B cell (primary cell): ENCODE measurements around the gene TIMMDC1. TPM values are rescaled to one million over a fixed set of nuclear protein-coding genes. Genes with fewer than 3 reads are reported as not detected.

Source experiments
- ATAC-seq: fragments of 200-7000 bp; cut with Tn5 transposase; one replicate; pipeline ENCODE4 v1.10.0; 2021; ENCODE audit warnings: low read depth, mild to moderate bottlenecking, moderate number of reproducible peaks, moderate library complexity
- CTCF ChIA-PET: fragments of 350-600 bp; sonication (Branson Sonifier 250); formaldehyde crosslinking; loops from one replicate; lab custom pipeline; 2021; ENCODE audit warnings: antibody characterized with exemption, inconsistent platforms; lab: Charles Lee
- POLR2A ChIA-PET: fragments of 350-600 bp; sonication (Branson Sonifier 250); formaldehyde crosslinking; loops from one replicate; lab custom pipeline; 2021; ENCODE audit warnings: antibody characterized with exemption; lab: Charles Lee
- DNase-seq: peaks from one replicate; pipeline ENCODE4 v3.0.0; 2013
- H2AFZ ChIP-seq: 2 replicates; pipeline ENCODE4 v1.6.1; 2012; ENCODE audit warnings: mild to moderate bottlenecking, low read depth, low read length; ENCODE audit not compliant: insufficient read depth, poor library complexity, severe bottlenecking
- H3K27ac ChIP-seq, 2 donors: 1 replicate in 1 of 2; 2 replicates in 1 of 2; pipeline ENCODE4 v1.5.1; 2012 to 2013; ENCODE audit warnings: low read length in 2 of 2, mild to moderate bottlenecking in 2 of 2, moderate library complexity in 1 of 2
- H3K27me3 ChIP-seq, 4 experiments: fragments of 200-600 bp in 1 of 4; sonication (generic) in 1 of 4; replicated peaks in 1 of 4; 1 replicate in 2 of 4; 2 replicates in 2 of 4; pipeline versions ENCODE4 v1.6.1 to v1.7.0; 2013 to 2016; ENCODE audit warnings: low read length in 3 of 4, mild to moderate bottlenecking in 2 of 4, mixed read lengths in 1 of 4, moderate library complexity in 1 of 4; ENCODE audit not compliant: insufficient read depth in 4 of 4, control insufficient read depth in 3 of 4; ENCODE audit errors: control extremely low read depth in 1 of 4
- H3K36me3 ChIP-seq, 2 experiments: replicated peaks in 1 of 2; 1 replicate in 1 of 2; 2 replicates in 1 of 2; pipeline versions ENCODE4 v1.6.1 to v1.7.1; 2013; ENCODE audit warnings: low read length in 1 of 2; ENCODE audit not compliant: insufficient read depth in 2 of 2, control insufficient read depth in 1 of 2; ENCODE audit errors: control extremely low read depth in 1 of 2, extremely low read depth in 1 of 2
- H3K4me1 ChIP-seq, 2 donors: fragments of 200-600 bp in 1 of 2; sonication (generic) in 1 of 2; 1 replicate in 1 of 2; 2 replicates in 1 of 2; pipeline versions ENCODE4 v1.5.1 to v1.6.1; 2013 to 2017; ENCODE audit warnings: low read length in 2 of 2; ENCODE audit not compliant: control insufficient read depth in 2 of 2, insufficient read depth in 2 of 2
- H3K4me2 ChIP-seq: replicated peaks from 2 replicates; pipeline ENCODE3; 2012; ENCODE audit warnings: mild to moderate bottlenecking, low read depth, low read length; ENCODE audit not compliant: poor library complexity, severe bottlenecking
- H3K4me3 ChIP-seq, 5 experiments: fragments of 200-600 bp in 1 of 5; sonication (generic) in 1 of 5; 1 replicate in 3 of 5; 2 replicates in 2 of 5; pipeline versions ENCODE4 v1.5.1 to v1.7.0; 2011 to 2016; ENCODE audit warnings: low read length in 4 of 5, mild to moderate bottlenecking in 4 of 5, low read depth in 2 of 5, control low read depth in 1 of 5, moderate library complexity in 1 of 5; ENCODE audit not compliant: insufficient read depth in 1 of 5; ENCODE audit errors: control extremely low read depth in 1 of 5, extremely low read depth in 1 of 5
- H3K79me2 ChIP-seq: fragments of 200-600 bp; sonication (generic); one replicate; pipeline ENCODE4 v1.6.0; 2016; ENCODE audit warnings: low read length; ENCODE audit not compliant: control insufficient read depth, insufficient read depth
- H3K9ac ChIP-seq: fragments of 200-600 bp; sonication (generic); 2 replicates; pipeline ENCODE4 v1.6.1; 2017; ENCODE audit warnings: mild to moderate bottlenecking, low read length, moderate library complexity
- H3K9me3 ChIP-seq, 3 donors: one replicate each; pipeline versions ENCODE4 v1.6.1 to v1.7.1; 2013; ENCODE audit warnings: low read length in 2 of 3; ENCODE audit not compliant: control insufficient read depth in 2 of 3, insufficient read depth in 1 of 3; ENCODE audit errors: control extremely low read depth in 1 of 3
- H4K20me1 ChIP-seq: 2 replicates; pipeline ENCODE4 v1.6.0; 2012; ENCODE audit warnings: mild to moderate bottlenecking, low read length; ENCODE audit not compliant: insufficient read depth, control insufficient read depth, poor library complexity, severe bottlenecking
- H3K27ac Mint-ChIP-seq: one replicate; pipeline ENCODE4 v1.8.0; 2021; ENCODE audit warnings: mixed read lengths
- H3K27me3 Mint-ChIP-seq: one replicate; pipeline ENCODE4 v1.8.0; 2021; ENCODE audit warnings: mixed read lengths
- H3K4me1 Mint-ChIP-seq: one replicate; pipeline ENCODE4 v1.8.0; 2021; ENCODE audit warnings: mixed read lengths
- H3K4me3 Mint-ChIP-seq: one replicate; pipeline ENCODE4 v1.8.0; 2021; ENCODE audit warnings: mixed read lengths
- H3K9me3 Mint-ChIP-seq: one replicate; pipeline ENCODE4 v1.8.0; 2022; ENCODE audit warnings: mixed read lengths; ENCODE audit not compliant: insufficient read depth
- CTCF ChIP-seq: fragments of 200-600 bp; IDR thresholded peaks from one replicate; pipeline ENCODE4 v1.8.0; 2022; ENCODE audit warnings: antibody characterized with exemption, mild to moderate bottlenecking
- EZH2 ChIP-seq: IDR thresholded peaks from 2 replicates; pipeline ENCODE4 v1.6.1; 2012; ENCODE audit warnings: borderline replicate concordance, low read depth, mild to moderate bottlenecking, moderate library complexity, low read length; ENCODE audit not compliant: insufficient read depth, poor library complexity, severe bottlenecking
- WGBS: methylation state at CpG from one replicate; pipeline ENCODE4 v1.1.5; 2013; ENCODE audit warnings: missing lambda C conversion rate; ENCODE audit not compliant: insufficient coverage; 5-methylcytosine and 5-hydroxymethylcytosine counted together
- intact Hi-C: fragments of 100-400 bp; cut with micrococcal nuclease; formaldehyde crosslinking; loops from one replicate; pipeline ENCODE4 v1.10.0; 2022
- polyA plus RNA-seq: library from polyadenylated mRNA; depleted of rRNA; stranded (reverse); fragments of >200 nt; gene quantifications from 2 replicates; pipeline ENCODE4 v1.2.3, GENCODE V29; 2012
- total RNA-seq, 2 donors: library from RNA; stranded (reverse); fragments of 120-200 nt in 1 of 2; gene quantifications; 1 replicate in 1 of 2; 2 replicates in 1 of 2; pipeline versions ENCODE4 v1.2.3 to v1.2.4, GENCODE V29; 2013 to 2022

TIMMDC1 gene
- total and polyA plus RNA-seq, 2 donors (not counting 1 experiment from before 2014, with no cell fraction given): 50.5 to 58.5 TPM

GRCh38 chr3:119550192-119550910 lies 52.0 kb downstream of the TIMMDC1 start:
- peak overlapping the region; percentile 66 for H3K4me3 Mint-ChIP-seq
- no peaks in the 10 kb centered on the region for H3K9me3 Mint-ChIP-seq
- Histone ChIP-seq H2AFZ (no peak overlapping the region), H3K27me3 (no peaks in the 10 kb centered on the region), H3K4me2 (peak overlapping the region; percentile 5), H3K9me3 (no peaks in the 10 kb centered on the region), H3K9ac (no peak overlapping the region), H3K36me3 (no peaks in the 10 kb centered on the region), H4K20me1 (no peaks in the 10 kb centered on the region), H3K79me2 (peaks cover 20% of the 10 kb centered on the region), H3K27ac (no peak overlapping the region), H3K4me3 (no peak overlapping the region), H3K4me1 (peaks cover 12 to 40% of the 10 kb centered on the region in 2 donors)
- H3K4me1 Mint-ChIP-seq: peaks cover 76% of the 10 kb centered on the region
- ATAC-seq (no peak), DNase-seq (no peak)
- TF ChIP-seq CTCF (no peak), EZH2 (no peak)
- intact Hi-C loops: loop anchor here (10.0 kb wide), 1 partner anchor 544 kb away; the partner anchor contains the start of gene GSK3B
- 84% methylated on average over 7 of the region's 9 CpGs for whole genome bisulfite sequencing
- ChIA-PET POLR2A (interaction anchor here (0.6 to 0.8 kb wide), 2 partner anchors 126 to 194 kb away, joined by 4 read pairs; no protein-coding TSS in a partner anchor), CTCF (interaction anchor here (1.1 to 2.9 kb wide), 5 partner anchors 8 to 309 kb away, joined by 3 to 10 read pairs (median 7); partner anchors contain the start of gene CD80)
- peak overlapping the region; percentile 82 for H3K27ac Mint-ChIP-seq
- no peaks in the 10 kb centered on the region for H3K27me3 Mint-ChIP-seq

GRCh38 chr3:119551598-119551997 lies 53.3 kb downstream of the TIMMDC1 start:
- no peaks in the 10 kb centered on the region for H3K36me3 ChIP-seq
- WGBS: 81% methylated on average over 3 of the region's 5 CpGs
- Mint-ChIP-seq H3K4me1 (peaks cover 82% of the 10 kb centered on the region), H3K27ac (peak overlapping the region; percentile 82), H3K4me3 (peak overlapping the region; percentile 59), H3K27me3 (no peaks in the 10 kb centered on the region), H3K9me3 (no peaks in the 10 kb centered on the region)
- H3K27ac ChIP-seq: peak overlapping the region in 1 of 2 donors; percentile 7
- H3K4me1 ChIP-seq: peaks cover 24 to 53% of the 10 kb centered on the region in 2 donors
- no peaks in the 10 kb centered on the region for H3K27me3 ChIP-seq
- H3K4me3 ChIP-seq: no peak overlapping the region
- peak; percentile 36 for ATAC-seq
- ChIA-PET POLR2A (no interaction called here), CTCF (interaction anchor here (1.1 to 2.9 kb wide), 3 partner anchors 8 to 121 kb away, joined by 3 to 10 read pairs (median 4); partner anchors contain the start of gene CD80)
- no peak overlapping the region for H3K9ac ChIP-seq
- intact Hi-C loops: loop anchor here (1.0 to 10.0 kb wide), 2 partner anchors 8 to 543 kb away; partner anchors contain the start of genes CD80 and GSK3B
- no peaks in the 10 kb centered on the region for H4K20me1 ChIP-seq
- TF ChIP-seq CTCF (no peak), EZH2 (no peak)
- peak overlapping the region; percentile 36 for H3K4me2 ChIP-seq
- H3K9me3 ChIP-seq: no peaks in the 10 kb centered on the region
- DNase-seq: peak; percentile 43
- no peak overlapping the region for H2AFZ ChIP-seq
- peaks cover 27% of the 10 kb centered on the region for H3K79me2 ChIP-seq
